Measurements from ENCODE around the gene HEMK1.

HEMK1 gene

GRCh38 chr3:50616003-50616769 is 46.9 kb downstream of the HEMK1 start:
- Mint-ChIP-seq H3K36me3 (ENCODE audit: low read depth) (peaks cover 95% of the 10 kb centered on the region), H3K4me1 (ENCODE audit: low read depth) (peaks cover 73% of the 10 kb centered on the region), H3K27ac (peak overlapping the region; percentile 98), H3K4me3 (peak overlapping the region; percentile 99), H3K9me3 (no peaks in the 10 kb centered on the region), H3K27me3 (no peaks in the 10 kb centered on the region)
- intact Hi-C loops (cut with micrococcal nuclease): loop anchor here (1.0 to 5.0 kb wide), 3 partner anchors 36 to 771 kb away; partner anchors contain the start of gene MANF

- no peaks in the 10 kb centered on the region for H3K27me3 Mint-ChIP-seq
- peak overlapping the region; percentile 98 for H3K27ac Mint-ChIP-seq
- peak overlapping the region; percentile 99 for H3K4me3 Mint-ChIP-seq
- intact Hi-C loops (cut with micrococcal nuclease): loop anchor here (1.0 to 5.0 kb wide), 3 partner anchors 36 to 771 kb away; partner anchors contain the start of gene MANF
- H3K9me3 Mint-ChIP-seq: no peaks in the 10 kb centered on the region
- H3K36me3 Mint-ChIP-seq (ENCODE audit: low read depth): peaks cover 94% of the 10 kb centered on the region
- peaks cover 75% of the 10 kb centered on the region for H3K4me1 Mint-ChIP-seq (ENCODE audit: low read depth)
Measured at GRCh38 chr3:50616770-50617095, 47.4 kb downstream of the HEMK1 start.

GRCh38 chr3:50617096-50617791 is 47.9 kb downstream of the HEMK1 start, which contains the start of gene MAPKAPK3:
Gene MAPKAPK3, plus strand, starts transcription at chr3:50617151. Its CDS starts 415 bp downstream, at chr3:50617566.
- Mint-ChIP-seq H3K4me3 (peak within 1 kb of the TSS; percentile 99), H3K27me3 (no peaks in the 10 kb centered on the region), H3K4me1 (ENCODE audit: low read depth) (peaks cover 76% of the 10 kb centered on the region), H3K9me3 (no peaks in the 10 kb centered on the region), H3K27ac (peak within 1 kb of the TSS; percentile 98), H3K36me3 (ENCODE audit: low read depth) (peaks cover 94% of the 10 kb centered on the region)
- intact Hi-C loops (cut with micrococcal nuclease): loop anchor here (5.0 kb wide), 2 partner anchors 35 to 770 kb away; partner anchors contain the start of gene MANF

GRCh38 chr3:50617911-50618481 is 48.7 kb downstream of the HEMK1 start:
- Mint-ChIP-seq H3K36me3 (ENCODE audit: low read depth) (peaks cover 94% of the 10 kb centered on the region), H3K9me3 (no peaks in the 10 kb centered on the region), H3K27ac (peak overlapping the region; percentile 98), H3K4me3 (peak overlapping the region; percentile 99), H3K4me1 (ENCODE audit: low read depth) (peaks cover 79% of the 10 kb centered on the region), H3K27me3 (no peaks in the 10 kb centered on the region)
- intact Hi-C loops (cut with micrococcal nuclease): loop anchor here (5.0 kb wide), 2 partner anchors 34 to 769 kb away; partner anchors contain the start of gene MANF

- Mint-ChIP-seq H3K4me3 (peak overlapping the region; percentile 99), H3K9me3 (no peaks in the 10 kb centered on the region), H3K27me3 (no peaks in the 10 kb centered on the region), H3K27ac (peak overlapping the region; percentile 98), H3K4me1 (ENCODE audit: low read depth) (peaks cover 84% of the 10 kb centered on the region), H3K36me3 (ENCODE audit: low read depth) (peaks cover 97% of the 10 kb centered on the region)
- intact Hi-C loops (cut with micrococcal nuclease): no loop called here
Measured at GRCh38 chr3:50620420-50620819, 51.1 kb downstream of the HEMK1 start.

GRCh38 chr3:50620820-50621219 is 51.5 kb downstream of the HEMK1 start:
- H3K27ac Mint-ChIP-seq: peak overlapping the region; percentile 98
- intact Hi-C loops (cut with micrococcal nuclease): no loop called here
- H3K27me3 Mint-ChIP-seq: no peaks in the 10 kb centered on the region
- peaks cover 97% of the 10 kb centered on the region for H3K36me3 Mint-ChIP-seq (ENCODE audit: low read depth)
- no peaks in the 10 kb centered on the region for H3K9me3 Mint-ChIP-seq
- peak overlapping the region; percentile 99 for H3K4me3 Mint-ChIP-seq
- H3K4me1 Mint-ChIP-seq (ENCODE audit: low read depth): peaks cover 84% of the 10 kb centered on the region

- peak overlapping the region; percentile 98 for H3K27ac Mint-ChIP-seq
- no peaks in the 10 kb centered on the region for H3K27me3 Mint-ChIP-seq
- intact Hi-C loops (cut with micrococcal nuclease): no loop called here
- peaks cover 99% of the 10 kb centered on the region for H3K36me3 Mint-ChIP-seq (ENCODE audit: low read depth)
- H3K4me3 Mint-ChIP-seq: no peak overlapping the region
- H3K4me1 Mint-ChIP-seq (ENCODE audit: low read depth): peaks cover 95% of the 10 kb centered on the region
- H3K9me3 Mint-ChIP-seq: no peaks in the 10 kb centered on the region
Measured at GRCh38 chr3:50622881-50623280, 53.6 kb downstream of the HEMK1 start.

- peaks cover 99% of the 10 kb centered on the region for H3K36me3 Mint-ChIP-seq (ENCODE audit: low read depth)
- no peaks in the 10 kb centered on the region for H3K9me3 Mint-ChIP-seq
- H3K27ac Mint-ChIP-seq: peak overlapping the region; percentile 98
- no peaks in the 10 kb centered on the region for H3K27me3 Mint-ChIP-seq
- H3K4me3 Mint-ChIP-seq: peak overlapping the region; percentile 48
- intact Hi-C loops (cut with micrococcal nuclease): no loop called here
- H3K4me1 Mint-ChIP-seq (ENCODE audit: low read depth): peaks cover 94% of the 10 kb centered on the region
Measured at GRCh38 chr3:50623840-50624474, 54.6 kb downstream of the HEMK1 start.

GRCh38 chr3:50624634-50625033 is 55.3 kb downstream of the HEMK1 start:
- peaks cover 94% of the 10 kb centered on the region for H3K4me1 Mint-ChIP-seq (ENCODE audit: low read depth)
- H3K9me3 Mint-ChIP-seq: no peaks in the 10 kb centered on the region
- H3K4me3 Mint-ChIP-seq: peak overlapping the region; percentile 48

GRCh38 chr3:50625231-50626182 is 56.2 kb downstream of the HEMK1 start:
- Mint-ChIP-seq H3K9me3 (no peaks in the 10 kb centered on the region), H3K4me3 (no peak overlapping the region), H3K27ac (peak overlapping the region; percentile 84), H3K27me3 (no peaks in the 10 kb centered on the region), H3K36me3 (ENCODE audit: low read depth) (peaks cover 99% of the 10 kb centered on the region), H3K4me1 (ENCODE audit: low read depth) (peaks cover 94% of the 10 kb centered on the region)
- intact Hi-C loops (cut with micrococcal nuclease): no loop called here

More at GRCh38 chr3:50624634-50625033, 55.3 kb downstream of the HEMK1 start:
- Mint-ChIP-seq H3K36me3 (ENCODE audit: low read depth) (peaks cover 99% of the 10 kb centered on the region), H3K27me3 (no peaks in the 10 kb centered on the region), H3K27ac (peak overlapping the region; percentile 98)
- intact Hi-C loops (cut with micrococcal nuclease): no loop called here

GRCh38 chr3:50626401-50626800 is 57.1 kb downstream of the HEMK1 start:
- Mint-ChIP-seq H3K36me3 (ENCODE audit: low read depth) (peaks cover 99% of the 10 kb centered on the region), H3K27ac (peak overlapping the region; percentile 84), H3K4me3 (peak overlapping the region; percentile 37), H3K9me3 (no peaks in the 10 kb centered on the region), H3K4me1 (ENCODE audit: low read depth) (peaks cover 98% of the 10 kb centered on the region), H3K27me3 (no peaks in the 10 kb centered on the region)
- intact Hi-C loops (cut with micrococcal nuclease): no loop called here

- H3K4me3 Mint-ChIP-seq: peak overlapping the region; percentile 33
- peaks cover 100% of the 10 kb centered on the region for H3K36me3 Mint-ChIP-seq (ENCODE audit: low read depth)
- no peaks in the 10 kb centered on the region for H3K27me3 Mint-ChIP-seq
- H3K9me3 Mint-ChIP-seq: no peaks in the 10 kb centered on the region
- peak overlapping the region; percentile 84 for H3K27ac Mint-ChIP-seq
- intact Hi-C loops (cut with micrococcal nuclease): no loop called here
- H3K4me1 Mint-ChIP-seq (ENCODE audit: low read depth): peaks cover 99% of the 10 kb centered on the region
Measured at GRCh38 chr3:50627407-50628051, 58.2 kb downstream of the HEMK1 start.
